ENCODE measurements around the gene RNU11.

DNA sequence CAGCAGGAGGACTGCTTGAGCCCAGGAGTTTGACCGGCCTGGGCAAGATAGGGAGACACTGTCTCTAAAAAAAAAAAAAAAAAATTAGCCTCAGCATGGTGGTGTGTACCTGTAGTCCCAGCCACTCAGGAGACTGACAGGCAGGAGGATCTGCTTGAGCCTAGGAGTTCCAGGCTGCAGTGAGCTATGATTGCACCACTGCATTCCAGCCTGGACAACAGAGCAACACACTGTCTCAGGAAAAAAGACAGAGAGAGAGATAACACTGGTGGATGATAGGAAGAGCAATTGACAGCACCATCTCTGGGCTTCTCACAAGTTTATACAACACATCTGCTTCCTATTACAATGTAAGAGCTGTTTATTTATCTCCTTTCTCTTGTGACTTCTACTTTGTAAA lies 2.4 kb upstream of the RNU11 start:
- no peak for TF ChIP-seq POLR2A (IDR thresholded peaks at IDR 0.05)
- TF ChIP-seq, protein P1, sequence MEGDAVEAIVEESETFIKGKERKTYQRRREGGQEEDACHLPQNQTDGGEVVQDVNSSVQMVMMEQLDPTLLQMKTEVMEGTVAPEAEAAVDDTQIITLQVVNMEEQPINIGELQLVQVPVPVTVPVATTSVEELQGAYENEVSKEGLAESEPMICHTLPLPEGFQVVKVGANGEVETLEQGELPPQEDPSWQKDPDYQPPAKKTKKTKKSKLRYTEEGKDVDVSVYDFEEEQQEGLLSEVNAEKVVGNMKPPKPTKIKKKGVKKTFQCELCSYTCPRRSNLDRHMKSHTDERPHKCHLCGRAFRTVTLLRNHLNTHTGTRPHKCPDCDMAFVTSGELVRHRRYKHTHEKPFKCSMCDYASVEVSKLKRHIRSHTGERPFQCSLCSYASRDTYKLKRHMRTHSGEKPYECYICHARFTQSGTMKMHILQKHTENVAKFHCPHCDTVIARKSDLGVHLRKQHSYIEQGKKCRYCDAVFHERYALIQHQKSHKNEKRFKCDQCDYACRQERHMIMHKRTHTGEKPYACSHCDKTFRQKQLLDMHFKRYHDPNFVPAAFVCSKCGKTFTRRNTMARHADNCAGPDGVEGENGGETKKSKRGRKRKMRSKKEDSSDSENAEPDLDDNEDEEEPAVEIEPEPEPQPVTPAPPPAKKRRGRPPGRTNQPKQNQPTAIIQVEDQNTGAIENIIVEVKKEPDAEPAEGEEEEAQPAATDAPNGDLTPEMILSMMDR (IDR thresholded peaks at IDR 0.05), result no peak
- TF ChIP-seq POLR2AphosphoS5 (IDR thresholded peaks at IDR 0.05), result no peak
- no peak for TF ChIP-seq EP300 (IDR thresholded peaks at IDR 0.05)
